ENCODE data around the gene PYGO1.
"Not testable (repeated sequence)": the region's sequence is repeated elsewhere in the genome, so short reads cannot be mapped to it uniquely, and the experiment has no call there.

The PYGO1 gene

GRCh38 chr15:55513152-55513551, 75.0 kb downstream of the PYGO1 start:
- no peaks in the 10 kb centered on the region for H3K9me3 Mint-ChIP-seq
- H3K4me3 Mint-ChIP-seq: no peak overlapping the region
- H3K27me3 Mint-ChIP-seq: no peaks in the 10 kb centered on the region
- no peaks in the 10 kb centered on the region for H3K36me3 Mint-ChIP-seq
- H3K4me1 Mint-ChIP-seq: no peaks in the 10 kb centered on the region
- DNase-seq: no peak
- no peak for ATAC-seq (replicated peaks)
- no peak overlapping the region for H3K27ac Mint-ChIP-seq

GRCh38 chr15:55507567-55507966, 80.6 kb downstream of the PYGO1 start:
- Mint-ChIP-seq H3K36me3 (no peaks in the 10 kb centered on the region), H3K9me3 (peaks cover 5 to 8% of the 10 kb centered on the region in 2 donors), H3K27ac (no peak overlapping the region), H3K4me1 (no peaks in the 10 kb centered on the region), H3K27me3 (peaks cover 13 to 20% of the 10 kb centered on the region in 2 donors), H3K4me3 (no peak overlapping the region)
- DNase-seq: no peak
- ATAC-seq (replicated peaks): no peak

- not testable (repeated sequence) for H3K36me3 Mint-ChIP-seq; DNase-seq; H3K9me3 Mint-ChIP-seq; ATAC-seq (replicated peaks); H3K4me1 Mint-ChIP-seq; H3K4me3 Mint-ChIP-seq; H3K27ac Mint-ChIP-seq
- peaks cover 19 to 20% of the 10 kb centered on the region in 2 donors for H3K27me3 Mint-ChIP-seq
These were observed 82.7 kb downstream of the PYGO1 start for GRCh38 chr15:55505407-55505806.

GRCh38 chr15:55499151-55499550, 89.0 kb downstream of the PYGO1 start:
- no peak for DNase-seq

GRCh38 chr15:55498109-55498938, 89.8 kb downstream of the PYGO1 start:
- ATAC-seq (replicated peaks): peak; percentile 93 to 97
- H3K4me3 Mint-ChIP-seq: peak overlapping the region; percentile 87 to 89
- not testable (repeated sequence) for H3K36me3 Mint-ChIP-seq, H3K9me3 Mint-ChIP-seq
- H3K27me3 Mint-ChIP-seq: peaks cover 8 to 13% of the 10 kb centered on the region in 2 donors
- peak; percentile 77 for DNase-seq
- H3K27ac Mint-ChIP-seq: peak overlapping the region; percentile 91
- H3K4me1 Mint-ChIP-seq: peaks cover 0 to 13% of the 10 kb centered on the region in 2 donors

More at GRCh38 chr15:55499151-55499550, 89.0 kb downstream of the PYGO1 start:
- no peak for ATAC-seq (replicated peaks)
- peaks cover 17 to 19% of the 10 kb centered on the region in 2 donors for H3K27me3 Mint-ChIP-seq
- H3K4me1 Mint-ChIP-seq: peaks cover 0 to 13% of the 10 kb centered on the region in 2 donors
- H3K9me3 Mint-ChIP-seq: peaks cover under 1 to 2% of the 10 kb centered on the region in 2 donors
- peak overlapping the region in 1 of 2 donors; percentile 87 for H3K4me3 Mint-ChIP-seq
- no peak overlapping the region for H3K27ac Mint-ChIP-seq
- no peaks in the 10 kb centered on the region for H3K36me3 Mint-ChIP-seq

GRCh38 chr15:55496716-55497115, 91.4 kb downstream of the PYGO1 start:
- Mint-ChIP-seq H3K27ac (no peak overlapping the region), H3K9me3 (no peaks in the 10 kb centered on the region)

GRCh38 chr15:55494931-55495330, 93.2 kb downstream of the PYGO1 start:
- peaks cover 0 to 13% of the 10 kb centered on the region in 2 donors for H3K4me1 Mint-ChIP-seq
- DNase-seq (no peak), ATAC-seq (replicated peaks) (peak; percentile 55 to 74)
- H3K4me3 Mint-ChIP-seq: no peak overlapping the region
- H3K27me3 Mint-ChIP-seq: no peaks in the 10 kb centered on the region
- no peak overlapping the region for H3K27ac Mint-ChIP-seq
- no peaks in the 10 kb centered on the region for H3K9me3 Mint-ChIP-seq
- no peaks in the 10 kb centered on the region for H3K36me3 Mint-ChIP-seq

More at GRCh38 chr15:55496716-55497115, 91.4 kb downstream of the PYGO1 start:
- Mint-ChIP-seq H3K4me1 (peaks cover 0 to 13% of the 10 kb centered on the region in 2 donors), H3K27me3 (no peaks in the 10 kb centered on the region), H3K36me3 (no peaks in the 10 kb centered on the region), H3K4me3 (no peak overlapping the region)
- DNase-seq (no peak), ATAC-seq (replicated peaks) (no peak)

- DNase-seq; H3K4me1 Mint-ChIP-seq; H3K36me3 Mint-ChIP-seq; H3K27me3 Mint-ChIP-seq; H3K9me3 Mint-ChIP-seq; ATAC-seq (replicated peaks); H3K27ac Mint-ChIP-seq; H3K4me3 Mint-ChIP-seq: not testable (repeated sequence)
These were observed 99.1 kb downstream of the PYGO1 start for GRCh38 chr15:55488952-55489600.
